NCI-H2227 (cell line): ENCODE data around the gene CCNB2.

Source experiments
- DNase-seq: peaks from one replicate; lab custom pipeline; 2025; ENCODE audit not compliant: unreplicated experiment; lab: John Stamatoyannopoulos, UW

CCNB2 gene

GRCh38 chr15:59165726-59166125, 60.8 kb downstream of the CCNB2 start:
- no peak for DNase-seq

DNA sequence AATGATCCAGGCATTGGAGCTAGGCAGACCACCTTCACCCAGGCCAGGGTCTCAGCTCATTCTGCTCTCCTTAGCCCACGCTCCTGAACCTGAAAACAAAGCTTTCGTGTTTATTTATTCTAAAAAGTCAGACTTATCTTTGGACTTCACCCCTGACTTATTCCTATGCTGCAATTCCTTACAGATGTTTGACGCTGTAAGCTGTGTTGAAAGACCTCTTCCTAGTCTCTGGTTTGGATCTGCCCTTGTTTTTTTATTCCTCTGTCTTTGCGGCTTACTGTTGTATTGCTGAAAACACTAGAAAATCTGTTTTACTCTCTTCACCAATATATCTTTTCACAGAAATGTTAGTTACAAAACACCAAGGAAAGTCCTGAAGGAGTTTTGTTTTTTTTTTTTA, 61.2 kb downstream of the CCNB2 start:
- no peak for DNase-seq

- DNase-seq: no peak
These were observed 61.8 kb downstream of the CCNB2 start for GRCh38 chr15:59166601-59167265.

GRCh38 chr15:59168536-59168935, 63.6 kb downstream of the CCNB2 start:
- DNase-seq: peak; percentile 5

GRCh38 chr15:59169251-59169708, 64.3 kb downstream of the CCNB2 start:
- DNase-seq: no peak

DNA sequence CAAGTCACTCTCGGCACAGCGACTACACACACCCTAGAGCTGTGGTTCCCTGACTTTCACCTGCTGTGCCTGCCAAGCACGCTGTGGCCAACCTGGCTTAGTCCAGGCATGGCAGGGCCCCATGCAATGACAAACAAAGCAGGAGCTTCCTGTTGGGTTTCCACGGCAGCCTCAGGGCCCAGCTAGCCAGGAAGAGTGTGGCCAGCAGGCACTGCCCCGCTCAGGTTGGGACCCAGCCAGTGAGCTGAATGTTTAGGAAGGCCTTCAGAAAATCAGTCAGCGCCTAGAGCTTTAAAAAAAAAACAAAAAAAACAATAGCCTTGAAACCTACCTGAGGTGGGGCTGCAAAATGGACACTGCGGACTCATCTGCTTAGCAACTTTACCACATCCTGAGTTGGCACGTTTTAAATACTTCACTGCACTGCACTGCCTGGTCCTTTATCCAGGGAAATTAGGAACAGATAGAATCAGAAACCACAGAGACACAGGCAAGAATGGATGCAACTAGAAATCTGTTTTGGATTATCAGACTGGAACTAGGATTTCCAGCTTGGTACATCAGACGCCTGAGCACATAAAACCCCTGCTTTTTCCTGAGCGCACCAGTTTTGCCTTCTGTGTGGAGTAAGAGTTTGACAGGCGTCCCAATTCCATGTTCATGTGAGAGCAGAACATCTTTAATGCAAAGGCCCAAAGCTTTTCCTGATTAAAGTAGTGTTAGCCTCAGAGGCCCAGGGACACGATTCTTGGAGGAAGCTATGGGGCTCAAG, 65.5 kb downstream of the CCNB2 start:
- DNase-seq: no peak

GRCh38 chr15:59171067-59171397, 66.1 kb downstream of the CCNB2 start:
- no peak for DNase-seq

DNA sequence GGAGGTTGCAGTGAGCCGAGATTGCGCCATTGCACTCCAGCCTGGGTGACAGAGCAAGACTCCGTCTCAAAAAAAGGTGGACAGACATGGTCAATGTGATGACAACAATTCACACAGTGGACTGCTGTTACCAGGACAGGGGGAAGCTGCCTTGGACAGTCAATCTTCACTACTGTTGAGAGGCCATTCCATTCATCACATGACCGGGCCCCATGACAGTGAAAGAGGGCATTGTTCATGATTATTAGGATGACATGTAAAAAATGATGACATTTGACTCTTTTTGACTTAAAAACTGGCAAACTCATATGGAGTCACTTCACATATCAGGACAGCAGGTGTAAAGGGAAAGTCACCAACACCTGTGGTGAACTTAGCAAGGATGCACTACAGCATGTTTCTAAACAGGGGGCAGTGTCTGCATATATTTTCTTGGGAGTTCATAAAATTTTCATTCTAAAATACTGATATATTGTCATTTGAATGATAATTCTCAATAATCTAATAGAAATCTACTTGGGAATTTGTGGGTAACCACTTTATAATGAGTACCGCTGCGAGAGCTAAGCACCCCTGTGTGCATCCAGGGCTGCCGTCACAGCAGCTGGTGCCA, 67.4 kb downstream of the CCNB2 start:
- no peak for DNase-seq

DNA sequence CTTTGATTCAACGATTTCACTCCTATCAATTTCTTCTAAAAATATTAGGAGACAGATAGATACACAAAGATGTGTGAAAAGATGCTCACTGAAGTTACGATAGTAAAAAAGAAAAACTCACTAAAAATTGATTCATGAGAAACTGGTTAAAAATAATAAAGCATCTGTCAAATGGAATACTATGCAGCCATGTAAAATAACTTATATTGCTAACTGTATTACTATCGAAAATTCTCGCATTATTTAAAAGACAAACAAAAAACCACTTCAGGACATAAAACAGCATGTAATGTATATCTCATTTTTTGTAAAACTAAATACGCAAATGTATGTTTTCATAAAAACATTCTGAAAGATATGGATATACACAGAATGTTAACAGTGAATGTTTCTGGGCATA, 68.2 kb downstream of the CCNB2 start:
- no peak for DNase-seq

- no peak for DNase-seq
These were observed 69.3 kb downstream of the CCNB2 start for GRCh38 chr15:59174151-59174834.
